Panc1 (cell line): Measurements from ENCODE around the gene CORO7.

ENCODE experiments used
- CTCF ChIP-seq: fragments of 450-650 bp; IDR thresholded peaks from 2 replicates; pipeline ENCODE4 v1.5.1; 2017; ENCODE audit warnings: mild to moderate bottlenecking
- POLR2AphosphoS5 ChIP-seq: IDR thresholded peaks from 2 replicates; pipeline ENCODE4 v1.6.1; 2012; ENCODE audit warnings: mild to moderate bottlenecking, low read depth, low read length, moderate library complexity

GRCh38 chr16:4407543-4408322 is 8.7 kb downstream of the CORO7 start:
- TF ChIP-seq CTCF (no peak), POLR2AphosphoS5 (no peak)
